GM18505 (cell line): Measurements from ENCODE around the gene TEKT5.

ENCODE experiments used
- ATAC-seq: cut with Tn5 transposase; IDR thresholded peaks from one replicate; pipeline ENCODE4 v1.9.1; 2021; ENCODE audit not compliant: unreplicated experiment
- POLR2A ChIP-seq: IDR thresholded peaks from 4 replicates; pipeline ENCODE4 v1.6.1; 2011; ENCODE audit warnings: borderline replicate concordance; ENCODE audit not compliant: insufficient read depth, insufficient read length; ENCODE audit errors: extremely low read depth

The TEKT5 gene

GRCh38 chr16:10597187-10597601 lies 97.5 kb downstream of the TEKT5 start:
- no peak for TF ChIP-seq POLR2A

GRCh38 chr16:10594312-10594950 lies 100.3 kb downstream of the TEKT5 start:
- ATAC-seq, result no peak
- no peak for TF ChIP-seq POLR2A

More at GRCh38 chr16:10597187-10597601, 97.5 kb downstream of the TEKT5 start:
- no peak for ATAC-seq

- TF ChIP-seq POLR2A, result no peak
Observed at GRCh38 chr16:10592611-10593010, 102.1 kb downstream of the TEKT5 start.

GRCh38 chr16:10590342-10590741 lies 104.4 kb downstream of the TEKT5 start:
- no peak for TF ChIP-seq POLR2A
- ATAC-seq, result no peak

More at GRCh38 chr16:10592611-10593010, 102.1 kb downstream of the TEKT5 start:
- no peak for ATAC-seq

GRCh38 chr16:10589109-10589508 lies 105.6 kb downstream of the TEKT5 start:
- TF ChIP-seq POLR2A, result no peak
- ATAC-seq, result no peak

- ATAC-seq, result no peak
- no peak for TF ChIP-seq POLR2A
Observed at GRCh38 chr16:10587622-10588021, 107.1 kb downstream of the TEKT5 start.

GRCh38 chr16:10584981-10585438 lies 109.7 kb downstream of the TEKT5 start:
- TF ChIP-seq POLR2A, result no peak
- no peak for ATAC-seq

- ATAC-seq, result no peak
- no peak for TF ChIP-seq POLR2A
Observed at GRCh38 chr16:10583269-10583668, 111.5 kb downstream of the TEKT5 start.

GRCh38 chr16:10581507-10581906 lies 113.2 kb downstream of the TEKT5 start:
- no peak for TF ChIP-seq POLR2A
- ATAC-seq, result no peak

- no peak for TF ChIP-seq POLR2A
- ATAC-seq, result no peak
Observed at GRCh38 chr16:10580883-10581247, 113.9 kb downstream of the TEKT5 start.

GRCh38 chr16:10579965-10580882 lies 114.5 kb downstream of the TEKT5 start, which contains the start of gene EMP2:
Gene EMP2, minus strand, starts transcription at chr16:10580598. Its CDS starts 32,981 bp downstream, at chr16:10547617.
- TF ChIP-seq POLR2A, result no peak
- ATAC-seq, result no peak

- no peak for TF ChIP-seq POLR2A
- no peak for ATAC-seq
Observed at GRCh38 chr16:10579575-10579964, 115.2 kb downstream of the TEKT5 start.

GRCh38 chr16:10578474-10579316 lies 116.0 kb downstream of the TEKT5 start:
- TF ChIP-seq POLR2A, result no peak
- no peak for ATAC-seq
